AG04450 (cell line): ENCODE results near the gene MAPKAP1. TPM values are rescaled to one million over a fixed set of nuclear protein-coding genes. Genes with fewer than 3 reads are reported as not detected.
A peak's percentile ranks its signal among the peaks of the same experiment; 100 is the strongest.

Source experiments
- CTCF ChIA-PET: fragments of 300-600, 350-600 bp; formaldehyde crosslinking; extraction: SDS; loops from one replicate; lab custom pipeline; 2022; ENCODE audit warnings: antibody characterized with exemption, inconsistent platforms; lab: Charles Lee
- POLR2A ChIA-PET: fragments of 350-600 bp; formaldehyde crosslinking; extraction: SDS; loops from one replicate; lab custom pipeline; 2021; ENCODE audit warnings: antibody characterized with exemption, inconsistent platforms; lab: Yijun Ruan, JAX
- DNase-seq: peaks from one replicate; pipeline ENCODE4 v3.0.0-alpha.2; 2011; ENCODE audit warnings: low read depth, low spot score
- H3K27ac ChIP-seq: one replicate; pipeline ENCODE4 v1.5.1; 2012; ENCODE audit warnings: low read depth, low read length, control low read depth
- H3K27me3 ChIP-seq: one replicate; pipeline ENCODE4 v1.6.0; 2012; ENCODE audit warnings: low read length; ENCODE audit not compliant: control insufficient read depth, insufficient read depth
- H3K4me3 ChIP-seq: 2 replicates; pipeline ENCODE4 v1.5.1; 2011; ENCODE audit warnings: mild to moderate bottlenecking, low read depth, low read length, control low read depth
- H3K9me3 ChIP-seq: 2 replicates; pipeline ENCODE4 v1.5.1; 2012; ENCODE audit warnings: low read length; ENCODE audit not compliant: control insufficient read depth, insufficient read depth
- polyA plus RNA-seq: library from polyadenylated mRNA; depleted of rRNA; stranded (reverse); fragments of >200 nt; gene quantifications from 2 replicates; pipeline ENCODE4 v1.2.3, GENCODE V29; 2011
- TF ChIP-seq, protein P1 (sequence below): IDR thresholded peaks from 2 replicates; pipeline ENCODE4 v1.5.1; 2011; ENCODE audit warnings: low read depth, low read length, control low read depth, inconsistent platforms

MAPKAP1 gene
- polyA plus RNA-seq, 1 experiment: 140 TPM

DNA sequence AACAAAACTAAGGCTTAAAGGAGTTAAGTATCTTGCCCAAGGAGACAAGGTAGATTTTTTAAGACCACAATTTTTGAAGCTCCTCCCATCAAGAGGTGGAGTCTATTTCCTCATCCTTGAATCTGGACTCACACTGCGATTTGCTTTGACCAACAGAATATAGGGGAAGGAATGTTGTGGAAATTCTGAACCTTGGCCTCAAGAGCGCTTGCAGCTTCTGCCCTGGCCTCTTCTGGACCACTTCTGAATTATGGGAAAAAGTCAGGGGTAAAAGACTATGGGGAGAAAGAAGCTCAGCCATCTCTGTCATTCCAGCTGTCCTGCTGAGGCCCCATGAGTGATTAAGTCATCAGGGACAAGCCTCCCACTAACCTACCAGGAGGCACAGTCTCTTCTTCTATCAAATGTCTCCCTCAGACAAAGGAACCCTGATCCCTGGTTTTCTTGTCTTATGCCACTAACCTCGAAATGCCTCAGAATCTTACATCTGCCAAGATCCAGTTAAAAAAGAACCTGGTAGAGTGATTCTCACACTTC, 25.9 kb downstream of the MAPKAP1 start:
- Histone ChIP-seq H3K27ac (no peak overlapping the region), H3K9me3 (no peaks in the 10 kb centered on the region), H3K27me3 (no peaks in the 10 kb centered on the region), H3K4me3 (no peak overlapping the region)
- TF ChIP-seq, protein P1, sequence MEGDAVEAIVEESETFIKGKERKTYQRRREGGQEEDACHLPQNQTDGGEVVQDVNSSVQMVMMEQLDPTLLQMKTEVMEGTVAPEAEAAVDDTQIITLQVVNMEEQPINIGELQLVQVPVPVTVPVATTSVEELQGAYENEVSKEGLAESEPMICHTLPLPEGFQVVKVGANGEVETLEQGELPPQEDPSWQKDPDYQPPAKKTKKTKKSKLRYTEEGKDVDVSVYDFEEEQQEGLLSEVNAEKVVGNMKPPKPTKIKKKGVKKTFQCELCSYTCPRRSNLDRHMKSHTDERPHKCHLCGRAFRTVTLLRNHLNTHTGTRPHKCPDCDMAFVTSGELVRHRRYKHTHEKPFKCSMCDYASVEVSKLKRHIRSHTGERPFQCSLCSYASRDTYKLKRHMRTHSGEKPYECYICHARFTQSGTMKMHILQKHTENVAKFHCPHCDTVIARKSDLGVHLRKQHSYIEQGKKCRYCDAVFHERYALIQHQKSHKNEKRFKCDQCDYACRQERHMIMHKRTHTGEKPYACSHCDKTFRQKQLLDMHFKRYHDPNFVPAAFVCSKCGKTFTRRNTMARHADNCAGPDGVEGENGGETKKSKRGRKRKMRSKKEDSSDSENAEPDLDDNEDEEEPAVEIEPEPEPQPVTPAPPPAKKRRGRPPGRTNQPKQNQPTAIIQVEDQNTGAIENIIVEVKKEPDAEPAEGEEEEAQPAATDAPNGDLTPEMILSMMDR: no peak
- DNase-seq: no peak
- ChIA-PET POLR2A (interaction anchor here (1.2 kb wide), 1 partner anchor 26 kb away, joined by 3 read pairs; the partner anchor contains the start of gene MAPKAP1), CTCF (interaction anchor here (1.0 kb wide), 1 partner anchor 122 kb away, joined by 3 read pairs; no protein-coding TSS in a partner anchor)

DNA sequence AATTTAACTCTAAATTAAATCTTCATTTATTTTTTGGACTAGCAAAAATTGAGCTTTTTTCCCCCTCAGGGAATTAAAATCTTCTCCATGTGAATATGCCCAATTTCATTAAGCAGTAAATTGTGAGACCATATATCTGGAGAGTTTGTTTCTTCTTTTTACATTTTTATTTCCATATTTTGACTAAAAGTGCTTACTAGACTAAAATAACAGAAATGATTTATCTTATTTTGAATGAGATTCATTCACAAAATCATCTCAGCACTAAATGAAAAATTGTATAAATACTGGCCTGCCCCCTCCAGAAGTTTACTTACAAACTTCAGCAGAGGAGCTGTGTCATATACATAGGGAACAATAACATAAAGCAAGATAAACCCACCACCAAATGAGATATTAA, 26.6 kb downstream of the MAPKAP1 start:
- POLR2A ChIA-PET: interaction anchor here (1.2 kb wide), 1 partner anchor 27 kb away, joined by 3 read pairs; the partner anchor contains the start of gene MAPKAP1
- Histone ChIP-seq H3K27ac (no peak overlapping the region), H3K9me3 (no peaks in the 10 kb centered on the region), H3K27me3 (no peaks in the 10 kb centered on the region), H3K4me3 (no peak overlapping the region)
- CTCF ChIA-PET: interaction anchor here (0.7 kb wide), 1 partner anchor 273 kb away, joined by 3 read pairs; no protein-coding TSS in a partner anchor
- no peak for DNase-seq
- TF ChIP-seq, protein P1: no peak

DNA sequence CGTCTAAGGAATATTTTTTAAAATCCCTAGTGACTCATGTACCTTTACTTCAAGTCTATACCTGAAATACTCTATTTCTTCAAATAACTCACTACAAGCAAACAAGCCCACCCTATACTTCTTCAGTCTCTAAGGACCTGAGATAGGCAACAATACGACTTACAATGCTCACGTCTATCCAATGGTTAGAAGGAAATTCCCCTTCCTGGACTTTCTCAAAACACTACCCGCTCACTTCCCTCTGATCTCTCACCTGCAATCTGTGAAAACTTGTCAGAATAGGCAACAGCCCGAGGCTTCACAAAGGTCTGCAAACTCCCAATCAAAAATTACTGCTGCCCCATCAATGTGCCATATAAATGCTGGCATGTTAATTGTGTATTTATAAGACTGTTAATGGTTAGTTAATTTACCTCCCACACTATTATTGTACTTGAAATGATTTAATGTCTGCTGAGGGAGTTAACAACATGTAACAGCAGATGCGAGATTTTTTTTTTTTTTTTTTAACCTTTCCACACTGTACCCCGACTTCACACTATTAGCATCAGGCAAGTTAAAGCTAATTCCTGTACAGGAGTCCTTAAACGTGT, 27.3 kb downstream of the MAPKAP1 start:
- Histone ChIP-seq H3K27ac (no peak overlapping the region), H3K4me3 (no peak overlapping the region), H3K27me3 (no peaks in the 10 kb centered on the region), H3K9me3 (no peaks in the 10 kb centered on the region)
- CTCF ChIA-PET: interaction anchor here (0.7 kb wide), 1 partner anchor 272 kb away, joined by 3 read pairs; no protein-coding TSS in a partner anchor
- no peak for DNase-seq
- TF ChIP-seq, protein P1: no peak
- POLR2A ChIA-PET: no interaction called here

DNA sequence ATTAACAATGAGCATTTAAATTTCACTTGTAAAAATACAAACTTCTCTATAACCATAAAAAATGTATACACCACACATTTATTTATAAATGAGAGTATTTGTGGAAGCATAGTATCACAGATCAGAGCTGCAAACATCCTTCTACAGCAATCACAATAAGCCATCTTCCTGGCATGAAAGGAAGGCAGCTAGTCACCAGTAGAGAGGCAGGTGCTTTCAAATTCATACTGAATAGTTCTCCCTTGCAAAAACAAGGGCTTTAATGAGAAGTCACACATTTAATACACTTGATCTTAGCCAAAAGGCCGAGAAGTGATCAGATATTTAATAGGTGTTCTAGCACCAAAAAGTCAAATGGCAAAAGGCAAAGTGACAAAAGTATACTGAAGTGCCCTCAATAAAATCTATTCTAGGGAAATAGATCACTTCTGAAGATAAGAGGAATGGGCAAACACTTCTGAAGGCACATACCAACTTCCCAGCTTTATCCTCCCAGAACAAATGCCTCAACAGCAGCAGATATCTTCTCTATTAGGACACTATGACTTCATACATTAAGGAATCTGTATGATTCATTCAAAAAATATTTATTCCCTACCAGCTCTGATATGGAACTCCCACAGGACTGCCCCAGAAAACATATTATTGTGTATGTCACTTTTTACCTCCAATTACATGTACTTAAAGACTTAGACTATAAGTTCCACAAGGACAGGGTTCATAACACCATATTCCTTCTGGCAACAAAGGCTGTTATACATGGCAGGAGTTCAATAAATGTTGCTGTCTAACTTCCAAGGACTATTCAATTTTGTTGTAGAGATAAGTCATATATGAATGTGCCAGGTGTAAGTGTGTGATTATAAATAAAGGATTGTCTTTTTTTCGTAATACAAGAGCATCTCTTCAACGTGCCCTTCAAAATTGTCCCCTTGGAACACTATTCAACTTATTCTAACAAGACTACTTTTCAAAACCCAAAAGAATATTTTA, 31.7 kb downstream of the MAPKAP1 start:
- H3K4me3 ChIP-seq: no peak overlapping the region
- peak overlapping the region; percentile 63 for H3K27ac ChIP-seq
- ChIA-PET CTCF (interaction anchor here (1.2 kb wide), 1 partner anchor 117 kb away, joined by 3 read pairs; no protein-coding TSS in a partner anchor), POLR2A (interaction anchor here (0.6 kb wide), 1 partner anchor 133 kb away, joined by 3 read pairs; no protein-coding TSS in a partner anchor)
- TF ChIP-seq, protein P1: no peak
- H3K9me3 ChIP-seq: no peaks in the 10 kb centered on the region
- H3K27me3 ChIP-seq: no peaks in the 10 kb centered on the region
- DNase-seq: peak; percentile 55
